HepG2 (cell line): ENCODE results near the gene RERE. TPM values are rescaled to one million over a fixed set of nuclear protein-coding genes. Genes with fewer than 3 reads are reported as not detected.

Experiments used
- ATAC-seq: fragments of 200-7000 bp; cut with Tn5 transposase; 3 replicates; pipeline ENCODE4 v1.9.1; 2020; ENCODE audit warnings: mild to moderate bottlenecking, moderate library complexity
- BruUV-seq: library from RNA; stranded (reverse); fragments of 400-500 nt; replicated peaks from 2 replicates; lab custom pipeline; 2021; lab: Mats Ljungman, UMichigan
- CTCF ChIA-PET: fragments of 300-600 bp; formaldehyde crosslinking; extraction: SDS; loops from one replicate; lab custom pipeline; 2021; ENCODE audit warnings: low total read pairs, inconsistent platforms, low intra/inter-chr PET ratio; lab: Yijun Ruan, JAX
- POLR2A ChIA-PET: fragments of 350-600 bp; sonication (Branson Sonifier 250); formaldehyde crosslinking; loops from one replicate; lab custom pipeline; 2020; ENCODE audit warnings: antibody characterized with exemption, inconsistent platforms; lab: Yijun Ruan, JAX
- DNase-seq: peaks from one replicate; pipeline ENCODE4 v3.0.0-alpha.2; 2015; ENCODE audit warnings: low spot score
- FAIRE-seq: peaks from 3 replicates; lab custom pipeline; 2011; peaks lifted over from hg19 to GRCh38; lab: Jason Lieb, UNC
- H2AFZ ChIP-seq: one replicate; pipeline ENCODE4 v1.6.1; 2011; ENCODE audit warnings: low read length, inconsistent platforms
- H3K27ac ChIP-seq: fragments of 300-600 bp; 3 replicates; pipeline ENCODE4 v1.8.0; 2011; ENCODE audit warnings: mixed run types, mild to moderate bottlenecking, mixed read lengths, low read length, inconsistent platforms; ENCODE audit not compliant: insufficient read depth; ENCODE audit errors: extremely low read length
- H3K27me3 ChIP-seq, 2 experiments: fragments of 200-600 bp in 1 of 2; 2 replicates in 1 of 2; 3 replicates in 1 of 2; pipeline versions ENCODE4 v1.6.0 to v1.8.0; 2011; ENCODE audit warnings: low read length in 2 of 2, mild to moderate bottlenecking in 2 of 2, moderate library complexity in 2 of 2, inconsistent platforms in 1 of 2; ENCODE audit not compliant: insufficient read depth in 2 of 2, control insufficient read depth in 1 of 2
- H3K36me3 ChIP-seq, 2 experiments: fragments of 200-600 bp in 1 of 2; replicated peaks in 1 of 2; 2 replicates in 1 of 2; 3 replicates in 1 of 2; pipeline versions ENCODE4 v1.5.1 to v1.8.0; 2011; ENCODE audit warnings: low read length in 2 of 2, inconsistent platforms in 1 of 2; ENCODE audit not compliant: insufficient read depth in 2 of 2, control insufficient read depth in 1 of 2
- H3K4me1 ChIP-seq: 2 replicates; pipeline ENCODE4 v1.5.1; 2012; ENCODE audit warnings: low read length, inconsistent platforms; ENCODE audit not compliant: insufficient read depth
- H3K4me2 ChIP-seq: 2 replicates; pipeline ENCODE4 v1.6.0; 2011; ENCODE audit warnings: low read depth, low read length, inconsistent platforms
- H3K4me3 ChIP-seq, 3 experiments: fragments of 200-600 bp in 1 of 3; sonication (generic), shearing (Covaris generic) in 1 of 3; replicated peaks in 1 of 3; 2 replicates each; pipeline ENCODE4 v1.5.1; 2011 to 2016; ENCODE audit warnings: low read length in 3 of 3, inconsistent platforms in 2 of 3, low read depth in 2 of 3, mild to moderate bottlenecking in 2 of 3, control low read depth in 1 of 3, mixed read lengths in 1 of 3; ENCODE audit not compliant: insufficient read depth in 1 of 3
- H3K79me2 ChIP-seq: one replicate; pipeline ENCODE4 v1.6.1; 2011; ENCODE audit warnings: low read length, inconsistent platforms; ENCODE audit not compliant: insufficient read depth
- H3K9ac ChIP-seq: 2 replicates; pipeline ENCODE4 v1.6.0; 2011; ENCODE audit warnings: mild to moderate bottlenecking, low read depth, low read length, inconsistent platforms; ENCODE audit not compliant: insufficient read depth
- H3K9me3 ChIP-seq: 2 replicates; pipeline ENCODE4 v1.5.1; 2012; ENCODE audit warnings: mild to moderate bottlenecking, low read length
- H4K20me1 ChIP-seq: 2 replicates; pipeline ENCODE4 v1.6.0; 2011; ENCODE audit warnings: inconsistent platforms, mild to moderate bottlenecking, low read length, moderate library complexity; ENCODE audit not compliant: insufficient read depth
- FOXJ3 ChIP-seq: sonication (generic); formaldehyde crosslinking; IDR thresholded peaks from 2 replicates; pipeline ENCODE4 v1.4.0; 2020; ENCODE audit warnings: missing genetic modification reagents, mild to moderate bottlenecking, borderline replicate concordance
- GTF2F1 ChIP-seq: fragments of 150-350 bp; IDR thresholded peaks from 2 replicates; pipeline ENCODE4 v1.6.1; 2014; ENCODE audit warnings: low read length
- KDM4B ChIP-seq: sonication (generic); formaldehyde crosslinking; IDR thresholded peaks from 2 replicates; pipeline ENCODE4 v1.4.0; 2020; ENCODE audit warnings: missing genetic modification reagents
- KDM5B ChIP-seq: sonication (generic); formaldehyde crosslinking; IDR thresholded peaks from 2 replicates; pipeline ENCODE4 v1.4.0; 2020; ENCODE audit warnings: missing genetic modification reagents, mild to moderate bottlenecking, borderline replicate concordance
- MAFK ChIP-seq, 2 experiments: IDR thresholded peaks in 1 of 2; conservative IDR thresholded peaks in 1 of 2; 2 replicates each; pipeline ENCODE4 v1.6.1; 2011; ENCODE audit warnings: improper control_type of control experiment in 2 of 2, low read length in 2 of 2
- MEIS1 ChIP-seq: sonication (generic); formaldehyde crosslinking; IDR thresholded peaks from 2 replicates; pipeline ENCODE4 v1.9.0; 2021; ENCODE audit warnings: mild to moderate bottlenecking, missing genetic modification reagents, moderate library complexity, borderline replicate concordance
- ONECUT2 ChIP-seq: sonication (generic); formaldehyde crosslinking; IDR thresholded peaks from 2 replicates; pipeline ENCODE4 v1.4.0; 2020; ENCODE audit warnings: missing genetic modification reagents
- PRPF4 ChIP-seq: fragments of 200-400 bp; formaldehyde crosslinking; IDR thresholded peaks from 2 replicates; pipeline ENCODE4 v1.6.1; 2016; ENCODE audit warnings: low read length, low read depth; ENCODE audit not compliant: poor library complexity, severe bottlenecking
- SIN3A ChIP-seq: IDR thresholded peaks from 2 replicates; pipeline ENCODE4 v1.6.1; 2011; ENCODE audit warnings: low read depth, mild to moderate bottlenecking, control low read depth, low read length, borderline replicate concordance
- ZBTB38 ChIP-seq: sonication (generic); formaldehyde crosslinking; IDR thresholded peaks from 2 replicates; pipeline ENCODE4 v1.5.1; 2020; ENCODE audit warnings: mild to moderate bottlenecking, missing genetic modification reagents
- ZNF121 ChIP-seq: sonication (generic); formaldehyde crosslinking; IDR thresholded peaks from 2 replicates; pipeline ENCODE4 v1.5.0; 2020; ENCODE audit warnings: mild to moderate bottlenecking, missing genetic modification reagents
- ZNF543 ChIP-seq: sonication (generic); formaldehyde crosslinking; IDR thresholded peaks from 2 replicates; pipeline ENCODE4 v1.4.0; 2020; ENCODE audit warnings: mild to moderate bottlenecking, missing genetic modification reagents
- ZNF790 ChIP-seq: sonication (generic); formaldehyde crosslinking; IDR thresholded peaks from 2 replicates; pipeline ENCODE4 v1.8.0; 2022; ENCODE audit warnings: missing genetic modification reagents, mild to moderate bottlenecking, borderline replicate concordance
- ZZZ3 ChIP-seq: sonication (generic); formaldehyde crosslinking; IDR thresholded peaks from 2 replicates; pipeline ENCODE4 v1.4.0; 2020; ENCODE audit warnings: missing genetic modification reagents, mild to moderate bottlenecking, borderline replicate concordance
- WGBS: methylation state at CpG from one replicate; pipeline ENCODE4 v1.1.6; 2017; ENCODE audit warnings: low lambda C conversion rate; 5-methylcytosine and 5-hydroxymethylcytosine counted together
- in situ Hi-C: cut with HindIII; loops from 2 replicates; pipeline ENCODE4 v1.10.0; 2017; ENCODE audit warnings: low pct_unique_long_range_greater_than_20kb; ENCODE audit not compliant: extremely low pct_ligation_motif_present
- intact Hi-C: fragments of 100-400 bp; cut with micrococcal nuclease; formaldehyde crosslinking; loops from one replicate; pipeline ENCODE4 v1.10.0; 2022; ENCODE audit not compliant: unreplicated experiment
- polyA plus RNA-seq, 8 experiments: library from polyadenylated mRNA; depleted of rRNA in 3 of 8; stranded (reverse) in 7 of 8; unstranded in 1 of 8; fragments of >200 nt; fragmentation: Illumina TruSeq in 4 of 8; extraction: Trizol in 4 of 8; gene quantifications; 2 replicates each; pipeline versions ENCODE4 v1.2.1 to v1.2.3, GENCODE V29; 2011 to 2016; ENCODE audit warnings: low read depth in 4 of 8, missing spikeins in 1 of 8, mixed read lengths in 1 of 8; ENCODE audit not compliant: insufficient read depth in 1 of 8
- total RNA-seq, 5 experiments: library from RNA; depleted of rRNA; stranded (reverse); fragments of >200 nt; fragmentation: Illumina TruSeq; extraction: Trizol; gene quantifications; 2 replicates each; pipeline ENCODE4 v1.2.3, GENCODE V29; 2016; ENCODE audit warnings: low read depth in 1 of 5
- TF ChIP-seq, protein P1 (sequence below): sonication (generic); formaldehyde crosslinking; IDR thresholded peaks from 2 replicates; pipeline ENCODE4 v1.4.0; 2020; ENCODE audit warnings: missing genetic modification reagents
- TF ChIP-seq, protein P2 (sequence below): sonication (generic); formaldehyde crosslinking; IDR thresholded peaks from 2 replicates; pipeline ENCODE4 v1.5.1; 2020; ENCODE audit warnings: mild to moderate bottlenecking, missing genetic modification reagents, moderate library complexity

The RERE gene
- total and polyA plus RNA-seq, 2 of the 13 experiments (the other 11 are each of a cell fraction or from before 2014, with no cell fraction given), result 18.3 to 21.9 TPM

DNA sequence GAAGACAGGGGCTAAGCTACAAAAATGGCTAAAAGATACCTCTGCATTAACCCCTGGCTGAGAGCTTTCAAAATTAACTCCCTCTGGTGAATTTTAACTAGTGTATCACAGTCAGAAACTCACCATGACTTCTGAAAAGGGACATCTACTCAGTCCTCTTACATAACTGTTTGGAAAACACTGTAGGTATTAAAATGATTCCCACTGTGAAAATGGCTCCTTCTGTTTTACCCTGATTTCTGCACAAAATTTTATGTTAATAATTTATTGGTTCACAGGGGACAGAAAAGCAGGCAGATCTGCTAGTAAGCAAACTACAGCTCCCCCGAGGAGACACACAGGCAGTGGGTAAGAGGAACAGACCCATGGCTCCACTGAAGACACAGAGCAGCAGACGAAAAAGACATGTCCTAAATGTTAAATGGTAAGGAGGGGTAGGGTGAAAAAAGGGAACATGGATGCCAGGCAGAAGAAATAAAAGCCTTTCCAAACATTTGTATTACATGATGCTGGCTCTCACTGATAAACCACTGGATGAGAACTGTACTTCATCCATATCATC lies 387.8 kb downstream of the RERE start:
- FAIRE-seq, result no peak
- Histone ChIP-seq H4K20me1 (peaks cover 31% of the 10 kb centered on the region), H3K4me2 (no peak overlapping the region), H3K9me3 (no peaks in the 10 kb centered on the region), H3K4me1 (peaks cover 16% of the 10 kb centered on the region), H3K79me2 (peaks cover 7% of the 10 kb centered on the region), H3K9ac (no peak overlapping the region), H3K27me3 (no peaks in the 10 kb centered on the region), H3K27ac (no peak overlapping the region), H2AFZ (no peak overlapping the region), H3K36me3 (peaks cover 12 to 13% of the 10 kb centered on the region in 2 experiments), H3K4me3 (no peak overlapping the region)
- BruUV-seq, result no TSS peak
- ChIA-PET POLR2A (no interaction called here), CTCF (no interaction called here)
- ATAC-seq, result no peak
- intact Hi-C loops (no loop called here), in situ Hi-C loops (no loop called here)
- no peak for DNase-seq
- TF ChIP-seq SIN3A (no peak), KDM4B (CRISPR knock-in tag) (no peak), MAFK (conservative IDR thresholded peaks at IDR 0.05 in 1 of 2, IDR thresholded peaks at IDR 0.05 in 1 of 2; ENCODE audit: low read length in 2 of 2) (no peak), GTF2F1 (no peak), ONECUT2 (CRISPR knock-in tag) (no peak), PRPF4 (no peak), ZNF121 (CRISPR knock-in tag) (no peak), ZBTB38 (CRISPR knock-in tag) (no peak), KDM5B (CRISPR knock-in tag) (no peak), ZNF790 (no peak), MEIS1 (CRISPR knock-in tag) (no peak), ZNF543 (CRISPR knock-in tag) (no peak), ZZZ3 (CRISPR knock-in tag) (no peak), FOXJ3 (CRISPR knock-in tag) (no peak)
- TF ChIP-seq, protein P1, sequence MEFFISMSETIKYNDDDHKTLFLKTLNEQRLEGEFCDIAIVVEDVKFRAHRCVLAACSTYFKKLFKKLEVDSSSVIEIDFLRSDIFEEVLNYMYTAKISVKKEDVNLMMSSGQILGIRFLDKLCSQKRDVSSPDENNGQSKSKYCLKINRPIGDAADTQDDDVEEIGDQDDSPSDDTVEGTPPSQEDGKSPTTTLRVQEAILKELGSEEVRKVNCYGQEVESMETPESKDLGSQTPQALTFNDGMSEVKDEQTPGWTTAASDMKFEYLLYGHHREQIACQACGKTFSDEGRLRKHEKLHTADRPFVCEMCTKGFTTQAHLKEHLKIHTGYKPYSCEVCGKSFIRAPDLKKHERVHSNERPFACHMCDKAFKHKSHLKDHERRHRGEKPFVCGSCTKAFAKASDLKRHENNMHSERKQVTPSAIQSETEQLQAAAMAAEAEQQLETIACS (CRISPR knock-in tag), result no peak
- TF ChIP-seq, protein P2, sequence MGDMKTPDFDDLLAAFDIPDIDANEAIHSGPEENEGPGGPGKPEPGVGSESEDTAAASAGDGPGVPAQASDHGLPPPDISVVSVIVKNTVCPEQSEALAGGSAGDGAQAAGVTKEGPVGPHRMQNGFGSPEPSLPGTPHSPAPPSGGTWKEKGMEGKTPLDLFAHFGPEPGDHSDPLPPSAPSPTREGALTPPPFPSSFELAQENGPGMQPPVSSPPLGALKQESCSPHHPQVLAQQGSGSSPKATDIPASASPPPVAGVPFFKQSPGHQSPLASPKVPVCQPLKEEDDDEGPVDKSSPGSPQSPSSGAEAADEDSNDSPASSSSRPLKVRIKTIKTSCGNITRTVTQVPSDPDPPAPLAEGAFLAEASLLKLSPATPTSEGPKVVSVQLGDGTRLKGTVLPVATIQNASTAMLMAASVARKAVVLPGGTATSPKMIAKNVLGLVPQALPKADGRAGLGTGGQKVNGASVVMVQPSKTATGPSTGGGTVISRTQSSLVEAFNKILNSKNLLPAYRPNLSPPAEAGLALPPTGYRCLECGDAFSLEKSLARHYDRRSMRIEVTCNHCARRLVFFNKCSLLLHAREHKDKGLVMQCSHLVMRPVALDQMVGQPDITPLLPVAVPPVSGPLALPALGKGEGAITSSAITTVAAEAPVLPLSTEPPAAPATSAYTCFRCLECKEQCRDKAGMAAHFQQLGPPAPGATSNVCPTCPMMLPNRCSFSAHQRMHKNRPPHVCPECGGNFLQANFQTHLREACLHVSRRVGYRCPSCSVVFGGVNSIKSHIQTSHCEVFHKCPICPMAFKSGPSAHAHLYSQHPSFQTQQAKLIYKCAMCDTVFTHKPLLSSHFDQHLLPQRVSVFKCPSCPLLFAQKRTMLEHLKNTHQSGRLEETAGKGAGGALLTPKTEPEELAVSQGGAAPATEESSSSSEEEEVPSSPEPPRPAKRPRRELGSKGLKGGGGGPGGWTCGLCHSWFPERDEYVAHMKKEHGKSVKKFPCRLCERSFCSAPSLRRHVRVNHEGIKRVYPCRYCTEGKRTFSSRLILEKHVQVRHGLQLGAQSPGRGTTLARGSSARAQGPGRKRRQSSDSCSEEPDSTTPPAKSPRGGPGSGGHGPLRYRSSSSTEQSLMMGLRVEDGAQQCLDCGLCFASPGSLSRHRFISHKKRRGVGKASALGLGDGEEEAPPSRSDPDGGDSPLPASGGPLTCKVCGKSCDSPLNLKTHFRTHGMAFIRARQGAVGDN (CRISPR knock-in tag), result no peak
- WGBS, result 94% methylated on average over 2 of the region's 2 CpGs
